ENCODE measurements around the gene SPATS1. TPM values are rescaled to one million over a fixed set of nuclear protein-coding genes. Genes with fewer than 3 reads are reported as not detected.

SPATS1 gene
- total and polyA plus RNA-seq, 4 donors = 1.2 to 4.4 (median 2.3) TPM

- no peak for TF ChIP-seq CTCF (IDR thresholded peaks at IDR 0.05; ENCODE audit: control extremely low read depth, extremely low read depth)
- WGBS, 2 donors = 13 to 35% methylated on average over 2 of the region's 2 CpGs
- no peak for ATAC-seq (ENCODE audit: insufficient read depth, low FRiP score)
- Histone ChIP-seq H3K9me3 (ENCODE audit: control insufficient read depth in 4 of 4, insufficient read depth in 3 of 4, low read length in 3 of 4) (no peaks in the 10 kb centered on the region), H3K27me3 (ENCODE audit: control insufficient read depth in 3 of 3, insufficient read depth in 3 of 3, low read length in 2 of 3) (no peaks in the 10 kb centered on the region), H3K4me1 (ENCODE audit: control insufficient read depth in 5 of 5, insufficient read depth in 5 of 5, low read length in 5 of 5) (no peaks in the 10 kb centered on the region), H3K27ac (ENCODE audit: low read depth in 1 of 2, low read length in 1 of 2) (no peak overlapping the region), H3K4me3 (no peak overlapping the region), H3K9ac (ENCODE audit: insufficient read depth in 1 of 2, low read length in 2 of 2) (no peak overlapping the region), H3K36me3 (ENCODE audit: control insufficient read depth in 4 of 4, insufficient read depth in 4 of 4, low read length in 4 of 4) (no peaks in the 10 kb centered on the region)
- DNase-seq = no peak
These were observed 25.2 kb downstream of the SPATS1 start for GRCh38 chr6:44367681-44368080.

GRCh38 chr6:44373051-44373450 is 30.6 kb downstream of the SPATS1 start:
- peaks cover 0 to 2% (median 0%) of the 10 kb centered on the region in 3 donors for H3K27me3 ChIP-seq (ENCODE audit: control insufficient read depth in 3 of 3, insufficient read depth in 3 of 3, low read length in 2 of 3)
- WGBS, 2 donors = 62 to 90% methylated on average over 3 of the region's 3 CpGs
- no peak overlapping the region for H3K27ac ChIP-seq (ENCODE audit: low read depth in 1 of 2, low read length in 1 of 2)
- no peak for DNase-seq
- no peak for ATAC-seq (ENCODE audit: insufficient read depth, low FRiP score)
- no peak for TF ChIP-seq CTCF (IDR thresholded peaks at IDR 0.05; ENCODE audit: control extremely low read depth, extremely low read depth)
- H3K4me3 ChIP-seq = no peak overlapping the region
- no peak overlapping the region for H3K9ac ChIP-seq (ENCODE audit: insufficient read depth in 1 of 2, low read length in 2 of 2)
- H3K4me1 ChIP-seq (ENCODE audit: control insufficient read depth in 5 of 5, insufficient read depth in 5 of 5, low read length in 5 of 5) = no peaks in the 10 kb centered on the region
- H3K9me3 ChIP-seq (ENCODE audit: control insufficient read depth in 4 of 4, insufficient read depth in 3 of 4, low read length in 3 of 4) = no peaks in the 10 kb centered on the region
- no peaks in the 10 kb centered on the region for H3K36me3 ChIP-seq (ENCODE audit: control insufficient read depth in 4 of 4, insufficient read depth in 4 of 4, low read length in 4 of 4)

- DNase-seq = no peak
- H3K27me3 ChIP-seq (ENCODE audit: control insufficient read depth in 3 of 3, insufficient read depth in 3 of 3, low read length in 2 of 3) = peaks cover 0 to 4% (median 0%) of the 10 kb centered on the region in 3 donors
- ATAC-seq (ENCODE audit: insufficient read depth, low FRiP score) = no peak
- no peak overlapping the region for H3K27ac ChIP-seq (ENCODE audit: low read depth in 1 of 2, low read length in 1 of 2)
- no peak overlapping the region for H3K9ac ChIP-seq (ENCODE audit: insufficient read depth in 1 of 2, low read length in 2 of 2)
- no peaks in the 10 kb centered on the region for H3K4me1 ChIP-seq (ENCODE audit: control insufficient read depth in 5 of 5, insufficient read depth in 5 of 5, low read length in 5 of 5)
- H3K4me3 ChIP-seq = no peak overlapping the region
- TF ChIP-seq CTCF (IDR thresholded peaks at IDR 0.05; ENCODE audit: control extremely low read depth, extremely low read depth) = no peak
- H3K36me3 ChIP-seq (ENCODE audit: control insufficient read depth in 4 of 4, insufficient read depth in 4 of 4, low read length in 4 of 4) = no peaks in the 10 kb centered on the region
- 61 to 77% methylated on average over 2 of the region's 2 CpGs for WGBS, 2 donors
- H3K9me3 ChIP-seq (ENCODE audit: control insufficient read depth in 4 of 4, insufficient read depth in 3 of 4, low read length in 3 of 4) = no peaks in the 10 kb centered on the region
These were observed 31.3 kb downstream of the SPATS1 start for GRCh38 chr6:44373787-44374186.

- Histone ChIP-seq H3K27me3 (ENCODE audit: control insufficient read depth in 3 of 3, insufficient read depth in 3 of 3, low read length in 2 of 3) (peaks cover 0 to 4% (median 0%) of the 10 kb centered on the region in 3 donors), H3K4me3 (no peak overlapping the region), H3K9ac (ENCODE audit: insufficient read depth in 1 of 2, low read length in 2 of 2) (no peak overlapping the region), H3K9me3 (ENCODE audit: control insufficient read depth in 4 of 4, insufficient read depth in 3 of 4, low read length in 3 of 4) (no peaks in the 10 kb centered on the region), H3K27ac (ENCODE audit: low read depth in 1 of 2, low read length in 1 of 2) (no peak overlapping the region), H3K36me3 (ENCODE audit: control insufficient read depth in 4 of 4, insufficient read depth in 4 of 4, low read length in 4 of 4) (no peaks in the 10 kb centered on the region), H3K4me1 (ENCODE audit: control insufficient read depth in 5 of 5, insufficient read depth in 5 of 5, low read length in 5 of 5) (no peaks in the 10 kb centered on the region)
- TF ChIP-seq CTCF (IDR thresholded peaks at IDR 0.05; ENCODE audit: control extremely low read depth, extremely low read depth) = no peak
- ATAC-seq (ENCODE audit: insufficient read depth, low FRiP score) = no peak
- WGBS, 2 donors = 86 to 91% methylated on average over 3 of the region's 3 CpGs
- no peak for DNase-seq
These were observed 32.6 kb downstream of the SPATS1 start for GRCh38 chr6:44375071-44375470.

All from lung (tissue), 12 donors.